ENCODE results near the gene NOP9.

DNA sequence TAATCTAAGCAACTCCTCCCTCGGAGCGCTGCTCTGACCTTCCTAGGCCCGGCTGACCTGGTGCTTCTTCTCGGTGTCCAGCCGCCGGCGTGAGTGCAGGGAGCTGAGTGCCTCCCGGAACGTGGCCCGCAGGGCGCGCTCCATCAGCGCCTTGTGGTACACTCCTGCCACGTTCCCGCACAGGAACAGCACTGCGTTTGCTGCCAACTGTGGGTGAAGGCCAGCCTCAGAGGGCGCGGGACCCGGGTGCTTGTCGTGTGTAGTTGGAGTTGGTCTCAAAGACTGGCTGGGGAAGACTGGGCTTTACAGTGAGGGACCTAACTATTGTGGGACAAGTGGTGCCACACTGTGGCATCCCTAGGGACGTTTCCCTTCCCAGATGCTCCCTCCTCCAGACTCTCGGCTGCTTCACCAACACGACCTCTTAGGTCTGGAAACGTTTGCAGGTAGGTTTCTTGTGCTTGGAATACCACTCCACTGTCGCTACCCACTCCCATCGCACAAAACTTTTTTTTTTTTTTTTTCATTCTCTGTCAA, 32.1 kb downstream of the NOP9 start:
- TF ChIP-seq, protein P1, sequence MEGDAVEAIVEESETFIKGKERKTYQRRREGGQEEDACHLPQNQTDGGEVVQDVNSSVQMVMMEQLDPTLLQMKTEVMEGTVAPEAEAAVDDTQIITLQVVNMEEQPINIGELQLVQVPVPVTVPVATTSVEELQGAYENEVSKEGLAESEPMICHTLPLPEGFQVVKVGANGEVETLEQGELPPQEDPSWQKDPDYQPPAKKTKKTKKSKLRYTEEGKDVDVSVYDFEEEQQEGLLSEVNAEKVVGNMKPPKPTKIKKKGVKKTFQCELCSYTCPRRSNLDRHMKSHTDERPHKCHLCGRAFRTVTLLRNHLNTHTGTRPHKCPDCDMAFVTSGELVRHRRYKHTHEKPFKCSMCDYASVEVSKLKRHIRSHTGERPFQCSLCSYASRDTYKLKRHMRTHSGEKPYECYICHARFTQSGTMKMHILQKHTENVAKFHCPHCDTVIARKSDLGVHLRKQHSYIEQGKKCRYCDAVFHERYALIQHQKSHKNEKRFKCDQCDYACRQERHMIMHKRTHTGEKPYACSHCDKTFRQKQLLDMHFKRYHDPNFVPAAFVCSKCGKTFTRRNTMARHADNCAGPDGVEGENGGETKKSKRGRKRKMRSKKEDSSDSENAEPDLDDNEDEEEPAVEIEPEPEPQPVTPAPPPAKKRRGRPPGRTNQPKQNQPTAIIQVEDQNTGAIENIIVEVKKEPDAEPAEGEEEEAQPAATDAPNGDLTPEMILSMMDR (IDR thresholded peaks at IDR 0.05): no peak
- TF ChIP-seq POLR2A (IDR thresholded peaks at IDR 0.05): no peak
